ENCODE measurements around the gene PRAME.
A peak's percentile ranks its signal among the peaks of the same experiment; 100 is the strongest.

DNA sequence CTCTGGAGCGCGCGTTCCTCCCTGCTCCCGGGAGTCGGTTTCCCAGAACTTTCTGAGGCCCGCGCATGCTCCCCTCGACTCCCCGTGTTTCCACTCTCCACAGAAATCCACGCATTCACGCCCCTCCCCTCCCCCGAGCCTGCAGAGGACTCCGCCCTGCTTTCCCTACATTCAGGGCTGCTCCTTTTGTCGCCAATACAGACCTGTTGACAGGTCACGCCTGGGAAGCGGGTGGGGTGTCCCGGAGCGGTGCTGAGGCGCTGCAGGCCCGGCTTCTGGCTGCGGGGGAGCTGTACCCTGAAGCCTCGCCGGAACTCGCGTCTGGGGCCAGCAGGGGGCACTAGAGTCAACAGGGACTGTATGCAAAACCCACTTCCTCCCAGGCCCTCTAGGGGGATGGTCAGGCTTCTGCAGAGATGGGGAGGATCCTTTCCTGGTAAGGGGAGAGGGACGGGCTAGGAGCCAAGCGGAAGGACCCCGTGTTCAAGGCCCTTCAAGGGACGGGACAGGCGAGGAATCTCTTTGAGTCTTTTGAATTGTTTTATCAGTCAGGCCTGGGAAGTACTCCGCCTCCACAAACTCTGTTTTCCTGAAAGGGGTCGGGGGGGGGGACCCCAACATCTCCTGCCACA lies at the start of gene PRAME:
- TF ChIP-seq EZH2phosphoT487 (IDR thresholded peaks at IDR 0.05; ENCODE audit: low read length): no peak
- TF ChIP-seq, protein P1, sequence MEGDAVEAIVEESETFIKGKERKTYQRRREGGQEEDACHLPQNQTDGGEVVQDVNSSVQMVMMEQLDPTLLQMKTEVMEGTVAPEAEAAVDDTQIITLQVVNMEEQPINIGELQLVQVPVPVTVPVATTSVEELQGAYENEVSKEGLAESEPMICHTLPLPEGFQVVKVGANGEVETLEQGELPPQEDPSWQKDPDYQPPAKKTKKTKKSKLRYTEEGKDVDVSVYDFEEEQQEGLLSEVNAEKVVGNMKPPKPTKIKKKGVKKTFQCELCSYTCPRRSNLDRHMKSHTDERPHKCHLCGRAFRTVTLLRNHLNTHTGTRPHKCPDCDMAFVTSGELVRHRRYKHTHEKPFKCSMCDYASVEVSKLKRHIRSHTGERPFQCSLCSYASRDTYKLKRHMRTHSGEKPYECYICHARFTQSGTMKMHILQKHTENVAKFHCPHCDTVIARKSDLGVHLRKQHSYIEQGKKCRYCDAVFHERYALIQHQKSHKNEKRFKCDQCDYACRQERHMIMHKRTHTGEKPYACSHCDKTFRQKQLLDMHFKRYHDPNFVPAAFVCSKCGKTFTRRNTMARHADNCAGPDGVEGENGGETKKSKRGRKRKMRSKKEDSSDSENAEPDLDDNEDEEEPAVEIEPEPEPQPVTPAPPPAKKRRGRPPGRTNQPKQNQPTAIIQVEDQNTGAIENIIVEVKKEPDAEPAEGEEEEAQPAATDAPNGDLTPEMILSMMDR (IDR thresholded peaks at IDR 0.05; ENCODE audit: low read length): peak; percentile 99
- no peak for TF ChIP-seq EZH2 (optimal IDR thresholded peaks at IDR 0.05; ENCODE audit: low read depth, low read length)
